Activated CD4-positive, alpha-beta T cell treated with anti-CD3 and anti-CD28 coated beads for 4 hours (primary cell): ENCODE data around the gene AMZ1.
"Not testable (repeated sequence)": the region's sequence is repeated elsewhere in the genome, so short reads cannot be mapped to it uniquely, and the experiment has no call there.

ENCODE experiments used
- DNase-seq, 2 donors: peaks; one replicate each; pipeline ENCODE4 v3.0.0-alpha.2; 2020

AMZ1 gene

GRCh38 chr7:2714636-2715035 lies 26.6 kb downstream of the AMZ1 start:
- no peak for DNase-seq

GRCh38 chr7:2715341-2716231 lies 27.6 kb downstream of the AMZ1 start:
- DNase-seq = peak; percentile 41 to 44

GRCh38 chr7:2716488-2716887 lies 28.5 kb downstream of the AMZ1 start:
- DNase-seq = no peak

- DNase-seq = no peak
Measured at GRCh38 chr7:2716906-2717292, 28.9 kb downstream of the AMZ1 start.

- no peak for DNase-seq
Measured at GRCh38 chr7:2717293-2718261, 29.6 kb downstream of the AMZ1 start.

GRCh38 chr7:2718296-2718965 lies 30.4 kb downstream of the AMZ1 start:
- no peak for DNase-seq

- peak; percentile 55 to 66 for DNase-seq
Measured at GRCh38 chr7:2719007-2719406, 31.0 kb downstream of the AMZ1 start.

GRCh38 chr7:2720024-2720423 lies 32.0 kb downstream of the AMZ1 start:
- no peak for DNase-seq

GRCh38 chr7:2721842-2722241 lies 33.8 kb downstream of the AMZ1 start:
- DNase-seq = no peak

GRCh38 chr7:2722591-2722990 lies 34.6 kb downstream of the AMZ1 start:
- no peak for DNase-seq

GRCh38 chr7:2723138-2723850 lies 35.3 kb downstream of the AMZ1 start:
- DNase-seq = no peak

GRCh38 chr7:2724036-2724435 lies 36.0 kb downstream of the AMZ1 start:
- DNase-seq = not testable (repeated sequence)

- no peak for DNase-seq
Measured at GRCh38 chr7:2724453-2725177, 36.6 kb downstream of the AMZ1 start.

- DNase-seq = no peak
Measured at GRCh38 chr7:2725178-2726105, 37.4 kb downstream of the AMZ1 start.

- no peak for DNase-seq
Measured at GRCh38 chr7:2726316-2727018, 38.5 kb downstream of the AMZ1 start.

- not testable (repeated sequence) for DNase-seq
Measured at GRCh38 chr7:2727206-2727605, 39.2 kb downstream of the AMZ1 start.

- DNase-seq = no peak
Measured at GRCh38 chr7:2728316-2729030, 40.5 kb downstream of the AMZ1 start.

- DNase-seq = no peak
Measured at GRCh38 chr7:2729031-2729892, 41.3 kb downstream of the AMZ1 start.
